Activated naive CD4-positive, alpha-beta T cell treated with anti-CD3 and anti-CD28 coated beads, Interleukin-2, amount 50 U/mL, for 72 hours (primary cell): ENCODE measurements around the gene ZSWIM5. TPM values are rescaled to one million over a fixed set of nuclear protein-coding genes. Genes with fewer than 3 reads are reported as not detected.
A peak's percentile ranks its signal among the peaks of the same experiment; 100 is the strongest.
"Not testable (repeated sequence)": the region's sequence is repeated elsewhere in the genome, so short reads cannot be mapped to it uniquely, and the experiment has no call there.

Source experiments
- ATAC-seq, 2 donors: fragments of 150-1000 bp; cut with Tn5 transposase; 2 replicates each; pipeline ENCODE4 v1.10.0; 2021; ENCODE audit warnings: mild to moderate bottlenecking in 2 of 2, moderate library complexity in 2 of 2
- DNase-seq, 2 donors: peaks; one replicate each; pipeline ENCODE4 v3.0.0; 2021 to 2022; ENCODE audit warnings: low spot score in 2 of 2
- H3K27ac Mint-ChIP-seq, 2 donors: one replicate each; pipeline ENCODE4 v1.8.0; 2022; ENCODE audit warnings: mild to moderate bottlenecking in 2 of 2, mixed read lengths in 2 of 2
- H3K36me3 Mint-ChIP-seq, 2 donors: one replicate each; pipeline ENCODE4 v1.8.0; 2022; ENCODE audit warnings: mixed read lengths in 2 of 2
- H3K9me3 Mint-ChIP-seq, 2 donors: one replicate each; pipeline ENCODE4 v1.8.0; 2022; ENCODE audit warnings: mixed read lengths in 2 of 2
- total RNA-seq, 2 donors: library from RNA; stranded (reverse); gene quantifications; one replicate each; pipeline ENCODE4 v1.2.3, GENCODE V29; 2022

The ZSWIM5 gene
- total RNA-seq, 2 donors from 2014 or later, result 0.05 to 2.9 TPM

GRCh38 chr1:45170151-45170742 is 36.2 kb downstream of the ZSWIM5 start:
- H3K36me3 Mint-ChIP-seq, result peaks cover 0 to 5% of the 10 kb centered on the region in 2 donors

GRCh38 chr1:45167947-45168346 is 38.5 kb downstream of the ZSWIM5 start:
- H3K27ac Mint-ChIP-seq, DNase-seq, ATAC-seq: not testable (repeated sequence)
- H3K36me3 Mint-ChIP-seq, result peaks cover 0 to 26% of the 10 kb centered on the region in 2 donors
- H3K9me3 Mint-ChIP-seq, result peaks cover 5 to 15% of the 10 kb centered on the region in 2 donors

More at GRCh38 chr1:45170151-45170742, 36.2 kb downstream of the ZSWIM5 start:
- DNase-seq, result no peak
- no peak overlapping the region for H3K27ac Mint-ChIP-seq
- peaks cover 3% of the 10 kb centered on the region in 2 donors for H3K9me3 Mint-ChIP-seq
- ATAC-seq, result no peak

GRCh38 chr1:45164307-45164706 is 42.1 kb downstream of the ZSWIM5 start:
- H3K36me3 Mint-ChIP-seq, result peaks cover 0 to 27% of the 10 kb centered on the region in 2 donors
- not testable (repeated sequence) for H3K27ac Mint-ChIP-seq, DNase-seq, ATAC-seq
- peaks cover 9 to 15% of the 10 kb centered on the region in 2 donors for H3K9me3 Mint-ChIP-seq

GRCh38 chr1:45163111-45163510 is 43.3 kb downstream of the ZSWIM5 start:
- ATAC-seq, H3K27ac Mint-ChIP-seq, DNase-seq: not testable (repeated sequence)
- Mint-ChIP-seq H3K9me3 (peaks cover 9 to 15% of the 10 kb centered on the region in 2 donors), H3K36me3 (peaks cover 0 to 27% of the 10 kb centered on the region in 2 donors)

- peaks cover 9 to 15% of the 10 kb centered on the region in 2 donors for H3K9me3 Mint-ChIP-seq
- H3K36me3 Mint-ChIP-seq, result peaks cover 0 to 27% of the 10 kb centered on the region in 2 donors
- peak in 1 of 2 donors; percentile 4 for DNase-seq
- ATAC-seq, result not testable (repeated sequence)
- H3K27ac Mint-ChIP-seq, result peak overlapping the region in 1 of 2 donors; percentile 36
Measured at GRCh38 chr1:45162041-45163035, 44.1 kb downstream of the ZSWIM5 start.

- no peak for DNase-seq
- no peak for ATAC-seq
- H3K36me3 Mint-ChIP-seq, result peaks cover 0 to 5% of the 10 kb centered on the region in 2 donors
Measured at GRCh38 chr1:45155957-45156356, 50.4 kb downstream of the ZSWIM5 start.

GRCh38 chr1:45155423-45155822 is 51.0 kb downstream of the ZSWIM5 start:
- ATAC-seq (no peak), DNase-seq (no peak)
- peaks cover 0 to 7% of the 10 kb centered on the region in 2 donors for H3K9me3 Mint-ChIP-seq
- H3K36me3 Mint-ChIP-seq, result peaks cover 0 to 5% of the 10 kb centered on the region in 2 donors
- H3K27ac Mint-ChIP-seq, result no peak overlapping the region

More at GRCh38 chr1:45155957-45156356, 50.4 kb downstream of the ZSWIM5 start:
- Mint-ChIP-seq H3K27ac (no peak overlapping the region), H3K9me3 (peaks cover 0 to 7% of the 10 kb centered on the region in 2 donors)

- Mint-ChIP-seq H3K27ac (no peak overlapping the region), H3K9me3 (peaks cover 0 to 7% of the 10 kb centered on the region in 2 donors), H3K36me3 (peaks cover 0 to 5% of the 10 kb centered on the region in 2 donors)
- no peak for DNase-seq
- no peak for ATAC-seq
Measured at GRCh38 chr1:45152126-45152525, 54.3 kb downstream of the ZSWIM5 start.

GRCh38 chr1:45148209-45148825 is 58.1 kb downstream of the ZSWIM5 start:
- DNase-seq, result no peak
- Mint-ChIP-seq H3K9me3 (no peaks in the 10 kb centered on the region), H3K27ac (no peak overlapping the region), H3K36me3 (peaks cover 0 to 5% of the 10 kb centered on the region in 2 donors)
- no peak for ATAC-seq

- Mint-ChIP-seq H3K27ac (no peak overlapping the region), H3K36me3 (peaks cover 0 to 1% of the 10 kb centered on the region in 2 donors), H3K9me3 (no peaks in the 10 kb centered on the region)
- ATAC-seq, result no peak
- no peak for DNase-seq
Measured at GRCh38 chr1:45146833-45147232, 59.6 kb downstream of the ZSWIM5 start.

- ATAC-seq, result no peak
- no peak for DNase-seq
- no peak overlapping the region for H3K27ac Mint-ChIP-seq
- H3K36me3 Mint-ChIP-seq, result no peaks in the 10 kb centered on the region
- no peaks in the 10 kb centered on the region for H3K9me3 Mint-ChIP-seq
Measured at GRCh38 chr1:45141247-45142003, 65.0 kb downstream of the ZSWIM5 start.

GRCh38 chr1:45136984-45137383 is 69.4 kb downstream of the ZSWIM5 start:
- Mint-ChIP-seq H3K36me3 (no peaks in the 10 kb centered on the region), H3K27ac (no peak overlapping the region), H3K9me3 (no peaks in the 10 kb centered on the region)
- ATAC-seq, result no peak
- no peak for DNase-seq

GRCh38 chr1:45135316-45135715 is 71.1 kb downstream of the ZSWIM5 start:
- H3K27ac Mint-ChIP-seq, result no peak overlapping the region
- DNase-seq (no peak), ATAC-seq (no peak)
- H3K9me3 Mint-ChIP-seq, result no peaks in the 10 kb centered on the region
- no peaks in the 10 kb centered on the region for H3K36me3 Mint-ChIP-seq

- no peaks in the 10 kb centered on the region for H3K36me3 Mint-ChIP-seq
- H3K9me3 Mint-ChIP-seq, result no peaks in the 10 kb centered on the region
- no peak for DNase-seq
- no peak for ATAC-seq
- H3K27ac Mint-ChIP-seq, result no peak overlapping the region
Measured at GRCh38 chr1:45134461-45134873, 71.9 kb downstream of the ZSWIM5 start.

GRCh38 chr1:45132719-45133118 is 73.7 kb downstream of the ZSWIM5 start:
- H3K27ac Mint-ChIP-seq, DNase-seq, ATAC-seq, H3K36me3 Mint-ChIP-seq, H3K9me3 Mint-ChIP-seq: not testable (repeated sequence)

- peaks cover 0 to 4% of the 10 kb centered on the region in 2 donors for H3K9me3 Mint-ChIP-seq
- DNase-seq (no peak), ATAC-seq (no peak)
- no peaks in the 10 kb centered on the region for H3K36me3 Mint-ChIP-seq
- no peak overlapping the region for H3K27ac Mint-ChIP-seq
Measured at GRCh38 chr1:45123358-45123757, 83.0 kb downstream of the ZSWIM5 start.
